Limb (tissue), 2 donors: ENCODE measurements around the gene CD8B2.
"Not testable (repeated sequence)": the region's sequence is repeated elsewhere in the genome, so short reads cannot be mapped to it uniquely, and the experiment has no call there.

ENCODE experiments used
- DNase-seq, 2 donors: peaks; one replicate each; pipeline ENCODE4 v3.0.0-alpha.2; 2016; ENCODE audit errors: extremely low spot score in 2 of 2

Gene CD8B2

GRCh38 chr2:106486551-106487385 is at the start of gene CD8B2:
TSS of gene CD8B2 (plus strand) at chr2:106487364. CDS start at chr2:106487427, 63 bp downstream.
- DNase-seq = not testable (repeated sequence)

DNA sequence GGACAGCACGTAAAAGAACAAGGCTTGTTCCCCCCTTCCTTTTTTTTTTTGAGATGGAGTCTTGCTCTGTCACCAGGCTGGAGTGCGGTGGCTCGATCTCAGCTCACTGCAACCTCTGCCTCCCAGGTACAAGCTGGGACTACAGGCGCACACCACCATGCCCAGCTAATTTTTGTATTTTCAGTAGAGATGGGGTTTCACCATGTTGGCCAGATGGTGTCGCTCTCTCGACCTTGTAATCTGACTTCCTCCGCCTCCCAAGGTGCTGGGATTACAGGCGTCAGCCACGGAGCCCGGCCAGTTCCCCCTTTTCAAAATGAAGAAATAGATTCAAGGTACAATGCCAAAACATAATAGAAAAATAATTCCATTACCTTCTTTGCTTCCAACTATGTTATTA is 25.3 kb upstream of the CD8B2 start:
- DNase-seq = not testable (repeated sequence)

DNA sequence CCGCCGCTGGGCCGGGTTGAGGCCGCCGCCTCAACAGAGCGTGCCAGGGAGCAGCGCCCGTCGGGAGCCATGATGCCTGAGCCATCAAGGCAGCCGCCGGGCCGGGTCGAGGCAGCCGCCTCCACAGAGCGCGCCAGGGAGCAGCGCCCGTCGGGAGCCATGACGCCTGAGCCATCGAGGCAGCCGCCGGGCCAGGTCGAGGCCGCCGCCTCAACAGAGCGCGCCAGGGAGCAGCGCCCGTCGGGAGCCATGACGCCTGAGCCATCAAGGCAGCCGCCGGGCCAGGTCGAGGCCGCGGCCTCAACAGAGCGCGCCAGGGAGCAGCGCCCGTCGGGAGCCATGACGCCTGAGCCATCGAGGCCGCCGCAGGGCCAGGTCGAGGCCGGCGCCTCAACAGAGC is 19.6 kb upstream of the CD8B2 start:
- not testable (repeated sequence) for DNase-seq

DNA sequence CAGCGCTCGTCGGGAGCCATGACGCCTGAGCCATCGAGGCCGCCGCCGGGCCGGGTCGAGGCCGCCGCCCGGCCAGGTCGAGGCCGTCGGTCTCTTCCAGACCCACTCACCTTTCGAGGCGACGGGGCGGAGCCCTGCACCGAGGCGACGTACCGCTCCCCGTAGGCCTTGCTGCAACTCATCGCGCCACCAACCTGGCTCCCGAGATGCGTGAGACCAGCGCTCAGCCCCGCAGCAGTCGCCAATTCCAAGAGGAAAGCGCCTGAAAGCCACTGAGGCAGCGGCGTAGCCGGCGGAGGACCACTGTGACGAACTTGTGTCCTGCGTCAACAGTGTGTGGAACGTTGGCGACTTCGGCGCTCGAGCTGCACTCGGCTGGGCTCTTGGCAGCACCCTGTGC is 19.1 kb upstream of the CD8B2 start, which contains the start of gene RGPD3:
Gene RGPD3, minus strand, starts transcription at position 307 of the 400 bp plus-strand sequence. Its CDS starts 125 bp downstream, at position 182.
- not testable (repeated sequence) for DNase-seq

GRCh38 chr2:106470658-106471057 is 16.5 kb upstream of the CD8B2 start:
- DNase-seq = not testable (repeated sequence)

DNA sequence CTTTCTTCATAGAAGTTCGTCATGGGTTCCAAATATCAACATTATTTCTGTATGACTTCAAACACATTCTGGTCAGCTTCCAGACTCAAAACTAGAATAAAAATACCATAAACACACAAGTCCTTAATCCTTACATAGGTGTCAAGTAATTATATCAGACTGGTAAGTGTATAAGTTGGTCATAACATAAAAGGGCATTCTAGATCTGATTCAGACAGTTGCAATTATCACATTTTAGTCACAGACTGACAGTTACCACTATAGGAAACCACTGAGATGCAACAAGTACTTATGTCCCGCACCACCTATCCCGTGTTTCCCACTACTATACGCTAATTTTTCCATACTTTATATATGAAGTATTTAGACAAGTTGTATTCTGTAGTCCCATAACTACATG is 9.5 kb upstream of the CD8B2 start:
- not testable (repeated sequence) for DNase-seq

- not testable (repeated sequence) for DNase-seq
These were observed 7.6 kb upstream of the CD8B2 start for GRCh38 chr2:106479563-106479962.

- peak in 1 of 2 donors; percentile 36 for DNase-seq
These were observed 425 bp downstream of the CD8B2 start for GRCh38 chr2:106487386-106488191.

DNA sequence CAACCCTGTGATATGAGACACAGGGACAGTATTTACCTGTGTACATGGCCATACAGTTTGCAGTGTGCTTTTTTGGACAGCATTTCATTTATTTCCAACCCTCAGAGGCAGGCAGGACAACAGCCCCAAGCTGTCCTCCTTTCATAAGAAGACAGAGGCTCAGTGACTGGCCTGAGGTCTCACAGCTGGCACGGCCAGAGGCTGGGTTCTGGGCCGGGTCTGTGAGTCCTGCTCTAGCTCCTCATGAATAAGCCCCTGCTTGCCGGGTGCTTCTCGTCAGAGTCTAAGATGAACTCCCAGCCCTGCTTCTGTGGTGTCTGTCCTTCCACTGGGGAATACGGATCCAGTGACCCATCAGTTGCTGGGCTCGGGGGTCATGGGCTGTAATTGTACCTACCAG is 2.5 kb downstream of the CD8B2 start:
- DNase-seq = not testable (repeated sequence)

- not testable (repeated sequence) for DNase-seq
These were observed 5.2 kb downstream of the CD8B2 start for GRCh38 chr2:106492399-106492798.

GRCh38 chr2:106492913-106493312 is 5.7 kb downstream of the CD8B2 start:
- peak; percentile 2 to 66 for DNase-seq

DNA sequence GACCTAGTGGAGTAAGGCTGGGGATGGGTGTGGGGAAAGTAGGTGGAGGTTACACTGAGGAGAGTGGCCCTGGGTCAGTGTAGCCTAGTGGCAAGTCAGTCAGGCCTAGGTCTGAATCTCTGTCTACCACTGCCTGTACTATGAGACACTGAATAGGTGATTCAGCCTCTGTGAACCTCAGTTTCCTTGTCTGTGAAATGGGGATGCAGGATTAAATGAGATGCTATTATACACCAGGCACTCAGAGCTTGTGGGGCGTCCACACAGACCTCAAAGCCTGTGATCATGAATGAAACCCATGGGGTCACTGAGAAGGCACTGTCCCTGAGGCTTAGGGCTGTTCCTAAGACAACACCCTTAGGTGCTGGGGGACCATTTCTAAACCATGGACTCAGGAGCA is 11.4 kb downstream of the CD8B2 start:
- not testable (repeated sequence) for DNase-seq

DNA sequence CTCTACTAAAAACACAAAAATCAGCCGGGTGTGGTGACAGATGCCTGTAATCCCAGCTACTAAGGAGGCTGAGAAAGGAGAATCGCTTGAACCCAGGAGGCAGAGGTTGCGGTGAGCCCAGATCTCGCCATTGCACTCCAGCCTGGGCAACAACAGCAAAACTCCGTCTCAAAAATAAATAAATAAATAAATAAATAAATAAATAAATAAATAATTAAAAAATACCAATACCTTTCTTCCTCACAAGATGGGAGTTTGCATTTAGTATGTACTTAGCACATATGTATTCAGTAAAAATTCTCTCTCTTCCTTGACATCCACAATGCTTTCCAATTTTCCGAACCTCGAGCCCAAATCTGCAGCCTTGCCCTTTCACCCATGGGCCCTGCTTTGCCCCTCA is 13.2 kb downstream of the CD8B2 start:
- DNase-seq = not testable (repeated sequence)

DNA sequence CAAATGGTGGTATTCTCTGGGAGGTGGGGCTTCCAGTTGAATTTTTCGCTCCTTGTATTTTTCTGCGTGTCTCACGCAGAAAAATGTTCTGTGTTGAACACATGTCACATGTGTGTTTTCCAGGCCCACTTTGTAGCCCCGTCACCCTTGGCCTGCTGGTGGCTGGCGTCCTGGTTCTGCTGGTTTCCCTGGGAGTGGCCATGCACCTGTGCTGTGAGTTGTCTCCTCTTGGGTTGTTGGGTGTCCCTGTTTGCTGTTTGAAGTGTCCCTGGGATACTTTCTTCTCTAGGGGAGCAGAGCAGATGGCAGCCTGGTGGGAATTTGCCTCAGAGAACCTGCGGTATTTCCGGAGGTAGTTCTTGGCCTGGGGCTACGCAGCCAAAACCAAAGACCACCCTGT is 15.2 kb downstream of the CD8B2 start:
- not testable (repeated sequence) for DNase-seq

DNA sequence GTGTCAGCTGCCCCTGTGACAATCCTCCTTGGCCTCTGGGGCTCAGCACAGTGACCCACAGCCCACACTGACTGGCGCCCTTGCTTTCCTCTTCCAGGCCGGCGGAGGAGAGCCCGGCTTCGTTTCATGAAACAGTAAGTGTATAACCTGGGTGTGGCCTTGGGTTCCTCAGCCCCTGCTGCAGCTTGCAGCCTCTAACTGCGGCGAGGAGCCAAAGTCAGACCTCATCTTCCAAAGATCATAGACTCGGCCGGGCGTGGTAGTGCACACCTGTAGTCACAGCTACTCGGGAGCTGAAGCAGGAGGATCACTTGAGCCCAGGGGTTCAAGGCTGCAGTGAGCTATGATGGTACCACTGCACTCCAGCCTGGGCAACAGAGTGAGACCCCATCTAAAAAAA is 17.0 kb downstream of the CD8B2 start:
- not testable (repeated sequence) for DNase-seq

DNA sequence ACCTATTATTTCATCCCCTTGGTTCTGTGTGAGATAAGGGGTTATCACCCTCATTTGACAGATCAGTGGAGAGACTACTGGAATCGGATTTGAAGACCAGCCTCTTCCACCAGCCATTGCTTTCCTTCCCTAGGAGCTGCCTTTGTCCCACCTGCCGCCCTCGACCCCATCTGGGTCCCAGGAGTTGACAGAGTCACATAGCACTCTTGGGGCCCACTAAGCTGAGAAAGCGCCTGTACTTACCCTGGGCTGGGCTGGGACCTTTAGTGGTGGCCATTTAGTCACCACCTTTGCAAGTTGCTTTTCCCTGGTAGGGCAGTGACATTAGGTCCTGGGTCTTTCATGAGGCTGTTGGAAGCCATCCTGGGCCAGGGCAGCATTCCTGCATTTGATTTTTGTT is 17.6 kb downstream of the CD8B2 start:
- not testable (repeated sequence) for DNase-seq

- not testable (repeated sequence) for DNase-seq
These were observed 19.0 kb downstream of the CD8B2 start for GRCh38 chr2:106506002-106506687.

DNA sequence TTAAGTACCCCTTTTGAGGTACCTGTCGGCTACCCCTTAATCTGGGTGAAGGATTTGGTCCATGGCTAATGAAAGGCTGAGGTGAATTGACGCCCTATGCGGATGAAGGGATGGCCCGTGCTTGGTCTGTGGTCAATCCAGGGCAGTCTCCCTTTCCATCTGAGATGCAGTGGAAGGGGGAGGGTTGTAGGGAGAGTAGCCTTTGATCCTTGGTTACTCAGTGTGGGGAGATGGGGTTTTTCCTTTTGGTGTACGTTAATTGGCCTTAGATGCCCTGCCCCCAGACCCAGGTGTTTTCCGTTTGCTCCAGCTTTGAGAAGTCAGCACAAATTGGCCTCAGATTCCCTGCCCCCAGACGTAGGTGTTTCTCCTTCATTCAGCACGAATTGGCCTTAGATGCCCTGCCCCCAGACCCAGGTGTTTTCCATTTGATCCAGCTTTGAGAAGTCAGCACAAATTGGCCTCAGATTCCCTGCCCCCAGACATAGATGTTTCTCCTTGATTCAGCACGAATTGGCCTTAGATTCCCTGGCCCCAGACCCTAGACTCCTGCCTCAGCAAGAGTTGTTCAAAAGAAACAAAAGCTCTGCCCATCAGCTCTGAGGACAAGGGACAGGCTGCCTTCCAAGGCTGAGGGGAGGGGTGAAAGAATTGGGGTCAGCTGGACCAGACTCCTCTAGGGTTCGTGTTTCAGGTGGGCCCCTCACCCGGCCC is 21.7 kb downstream of the CD8B2 start:
- DNase-seq = not testable (repeated sequence)

DNA sequence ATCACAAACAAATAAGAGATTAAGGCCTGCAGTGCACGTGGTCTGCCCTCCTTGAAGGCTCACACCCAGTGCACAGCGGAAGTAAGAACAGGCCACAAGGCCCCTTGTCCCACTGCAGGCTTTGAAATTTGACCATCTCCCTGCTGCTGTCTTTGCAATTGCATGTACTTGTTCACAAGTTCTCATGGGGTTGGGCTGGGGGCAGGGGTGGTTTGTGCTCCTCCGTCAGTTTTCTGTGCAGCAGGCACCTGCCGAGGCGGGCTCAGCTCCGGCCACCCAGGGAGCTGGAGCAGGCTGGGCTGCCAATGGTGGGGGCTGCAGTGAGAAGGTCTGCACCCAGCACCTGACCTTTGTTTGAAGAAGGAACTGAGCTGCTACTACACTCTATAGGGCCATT is 22.2 kb downstream of the CD8B2 start:
- DNase-seq = not testable (repeated sequence)

- DNase-seq = not testable (repeated sequence)
These were observed 23.6 kb downstream of the CD8B2 start for GRCh38 chr2:106510791-106511190.

GRCh38 chr2:106511476-106511901 is 24.3 kb downstream of the CD8B2 start:
- peak; percentile 42 to 51 for DNase-seq
